Effector CD4-positive, alpha-beta T cell (primary cell): ENCODE data around the gene LRRC45.

Source experiments
- DNase-seq: peaks from one replicate; pipeline ENCODE4 v3.0.0-alpha.2; 2020

Gene LRRC45

GRCh38 chr17:82008258-82008940, 14.7 kb upstream of the LRRC45 start:
- no peak for DNase-seq

GRCh38 chr17:82008941-82009405, 14.1 kb upstream of the LRRC45 start:
- DNase-seq: no peak

- DNase-seq: no peak
These were observed 13.7 kb upstream of the LRRC45 start for GRCh38 chr17:82009413-82009812.

- DNase-seq: no peak
These were observed 12.3 kb upstream of the LRRC45 start for GRCh38 chr17:82010575-82011525.

- DNase-seq: no peak
These were observed 11.4 kb upstream of the LRRC45 start for GRCh38 chr17:82011617-82012187.

GRCh38 chr17:82012261-82012639, 10.9 kb upstream of the LRRC45 start:
- DNase-seq: no peak

GRCh38 chr17:82012640-82013295, 10.3 kb upstream of the LRRC45 start:
- DNase-seq: no peak

GRCh38 chr17:82013341-82013740, 9.8 kb upstream of the LRRC45 start:
- no peak for DNase-seq

GRCh38 chr17:82013772-82014321, 9.3 kb upstream of the LRRC45 start:
- no peak for DNase-seq

GRCh38 chr17:82014432-82014831, 8.7 kb upstream of the LRRC45 start:
- DNase-seq: no peak

- DNase-seq: no peak
These were observed 8.2 kb upstream of the LRRC45 start for GRCh38 chr17:82014971-82015310.

GRCh38 chr17:82015311-82015971, 7.7 kb upstream of the LRRC45 start:
- DNase-seq: no peak

GRCh38 chr17:82016061-82016874, 6.8 kb upstream of the LRRC45 start:
- no peak for DNase-seq

- DNase-seq: no peak
These were observed 6.1 kb upstream of the LRRC45 start for GRCh38 chr17:82016875-82017459.

GRCh38 chr17:82017612-82018151, 5.4 kb upstream of the LRRC45 start:
- DNase-seq: no peak

- no peak for DNase-seq
These were observed 4.7 kb upstream of the LRRC45 start for GRCh38 chr17:82018152-82018988.

GRCh38 chr17:82018989-82019689, 4.0 kb upstream of the LRRC45 start:
- no peak for DNase-seq

GRCh38 chr17:82019690-82020571, 3.2 kb upstream of the LRRC45 start:
- DNase-seq: peak; percentile 51
